ENCODE measurements around the gene CMBL. TPM values are rescaled to one million over a fixed set of nuclear protein-coding genes. Genes with fewer than 3 reads are reported as not detected.
"Not testable (repeated sequence)": the region's sequence is repeated elsewhere in the genome, so short reads cannot be mapped to it uniquely, and the experiment has no call there.

Gene CMBL
- total RNA-seq, 1 donor from 2014 or later, result 50.4 TPM

DNA sequence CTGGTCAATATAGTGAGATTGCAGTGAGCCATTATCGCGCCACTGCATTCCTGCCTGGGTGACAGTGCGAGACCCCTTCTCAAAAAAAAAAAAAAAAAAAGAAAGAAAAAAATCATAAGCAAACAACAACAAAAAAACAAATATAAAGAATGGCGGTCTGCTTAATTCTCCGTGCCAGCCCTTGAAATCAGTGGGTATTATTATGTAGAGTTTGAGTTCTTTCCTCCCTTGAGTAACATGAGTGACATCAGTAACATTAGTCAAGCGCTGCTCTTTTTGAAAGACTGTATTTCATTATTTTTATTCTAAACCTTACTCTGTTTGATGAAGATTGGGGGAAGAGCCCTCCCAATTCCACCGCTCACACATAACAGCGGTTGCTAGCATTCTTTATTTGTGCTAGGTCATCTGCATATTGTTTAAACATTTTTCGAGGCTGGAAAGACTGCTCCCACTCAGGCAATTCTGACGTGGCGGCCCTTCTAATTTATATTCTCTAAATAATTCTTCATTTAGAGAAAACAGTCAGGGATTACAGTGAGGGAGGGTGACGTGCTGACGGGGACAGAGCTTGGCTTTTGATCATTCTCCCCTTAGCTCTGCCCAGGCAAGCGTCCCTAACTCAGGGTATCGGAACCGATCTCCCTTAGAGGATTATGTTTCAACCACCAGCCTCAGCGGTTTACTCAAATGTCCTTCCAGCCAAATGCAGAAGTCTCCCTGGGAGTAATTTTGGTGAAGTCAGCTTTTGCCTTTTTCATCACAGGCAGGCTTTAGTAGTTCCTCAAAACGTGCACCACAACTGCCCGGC lies 44.9 kb upstream of the CMBL start:
- H3K36me3 ChIP-seq, result no peaks in the 10 kb centered on the region
- peaks cover 65% of the 10 kb centered on the region for H3K4me1 ChIP-seq
- peak overlapping the region; percentile 98 for H3K27ac ChIP-seq (replicated peaks)
- no peaks in the 10 kb centered on the region for H3K27me3 ChIP-seq (ENCODE audit: low read depth)
- H3K4me3 ChIP-seq, result peak overlapping the region; percentile 85
- H3K9me3 ChIP-seq (replicated peaks), result no peaks in the 10 kb centered on the region
- TF ChIP-seq, protein P1, sequence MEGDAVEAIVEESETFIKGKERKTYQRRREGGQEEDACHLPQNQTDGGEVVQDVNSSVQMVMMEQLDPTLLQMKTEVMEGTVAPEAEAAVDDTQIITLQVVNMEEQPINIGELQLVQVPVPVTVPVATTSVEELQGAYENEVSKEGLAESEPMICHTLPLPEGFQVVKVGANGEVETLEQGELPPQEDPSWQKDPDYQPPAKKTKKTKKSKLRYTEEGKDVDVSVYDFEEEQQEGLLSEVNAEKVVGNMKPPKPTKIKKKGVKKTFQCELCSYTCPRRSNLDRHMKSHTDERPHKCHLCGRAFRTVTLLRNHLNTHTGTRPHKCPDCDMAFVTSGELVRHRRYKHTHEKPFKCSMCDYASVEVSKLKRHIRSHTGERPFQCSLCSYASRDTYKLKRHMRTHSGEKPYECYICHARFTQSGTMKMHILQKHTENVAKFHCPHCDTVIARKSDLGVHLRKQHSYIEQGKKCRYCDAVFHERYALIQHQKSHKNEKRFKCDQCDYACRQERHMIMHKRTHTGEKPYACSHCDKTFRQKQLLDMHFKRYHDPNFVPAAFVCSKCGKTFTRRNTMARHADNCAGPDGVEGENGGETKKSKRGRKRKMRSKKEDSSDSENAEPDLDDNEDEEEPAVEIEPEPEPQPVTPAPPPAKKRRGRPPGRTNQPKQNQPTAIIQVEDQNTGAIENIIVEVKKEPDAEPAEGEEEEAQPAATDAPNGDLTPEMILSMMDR (IDR thresholded peaks at IDR 0.05; ENCODE audit: borderline replicate concordance), result no peak
- intact Hi-C loops (cut with micrococcal nuclease), result loop anchor here (10.0 kb wide), 1 partner anchor 412 kb away; the partner anchor contains the start of gene DAP
- no peak for DNase-seq

DNA sequence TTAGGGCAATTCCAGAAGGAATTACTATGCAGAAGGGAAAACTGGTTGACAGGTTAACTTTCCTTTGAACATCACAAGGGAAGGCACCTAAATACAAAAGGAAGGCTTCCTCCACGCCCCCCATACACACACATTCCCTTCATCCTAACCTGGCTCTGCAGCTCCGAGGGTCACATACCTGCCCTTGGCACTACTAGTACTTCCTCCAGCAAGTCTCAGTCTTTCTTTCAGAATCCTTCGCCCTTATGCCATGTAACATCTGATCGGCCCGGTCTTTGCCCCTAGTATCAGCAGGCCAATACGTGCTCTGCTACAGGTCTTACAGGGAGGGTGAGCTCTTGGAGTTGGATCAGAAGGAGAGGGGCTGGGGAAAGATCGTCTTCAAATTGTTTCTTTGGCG lies 44.2 kb upstream of the CMBL start:
- TF ChIP-seq, protein P1 (IDR thresholded peaks at IDR 0.05; ENCODE audit: borderline replicate concordance), result no peak
- no peaks in the 10 kb centered on the region for H3K36me3 ChIP-seq
- no peak for DNase-seq
- H3K4me1 ChIP-seq, result peaks cover 58% of the 10 kb centered on the region
- intact Hi-C loops (cut with micrococcal nuclease), result loop anchor here (10.0 kb wide), 1 partner anchor 413 kb away; the partner anchor contains the start of gene DAP
- no peaks in the 10 kb centered on the region for H3K9me3 ChIP-seq (replicated peaks)
- H3K4me3 ChIP-seq, result peak overlapping the region; percentile 85
- peak overlapping the region; percentile 98 for H3K27ac ChIP-seq (replicated peaks)
- no peaks in the 10 kb centered on the region for H3K27me3 ChIP-seq (ENCODE audit: low read depth)

- H3K4me3 ChIP-seq, result peak overlapping the region; percentile 25
- TF ChIP-seq, protein P1 (IDR thresholded peaks at IDR 0.05; ENCODE audit: borderline replicate concordance), result no peak
- no peak for DNase-seq
These were observed 43.6 kb upstream of the CMBL start for GRCh38 chr5:10351199-10351905.

DNA sequence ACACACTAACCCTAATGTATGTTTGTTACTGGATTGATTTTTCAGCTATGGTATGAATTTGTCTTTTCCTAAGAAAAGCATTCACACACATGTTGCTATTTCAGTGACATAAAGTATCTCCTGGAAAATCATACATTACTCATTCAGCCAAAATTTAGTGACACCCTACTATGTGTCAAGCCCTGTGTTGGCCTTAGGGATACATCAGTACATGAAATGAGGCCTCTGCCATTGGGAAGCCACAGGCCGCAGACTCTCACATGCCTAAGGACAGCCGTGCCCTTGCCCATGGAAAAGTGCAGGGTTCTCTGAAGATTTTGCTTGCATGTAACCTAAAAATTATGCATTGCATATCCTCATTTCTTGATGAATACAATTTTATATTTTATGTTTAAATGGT lies 40.6 kb upstream of the CMBL start:
- H3K9me3 ChIP-seq (replicated peaks), result no peaks in the 10 kb centered on the region
- TF ChIP-seq, protein P1 (IDR thresholded peaks at IDR 0.05; ENCODE audit: borderline replicate concordance), result no peak
- peak overlapping the region; percentile 26 for H3K27ac ChIP-seq (replicated peaks)
- peaks cover 28% of the 10 kb centered on the region for H3K4me1 ChIP-seq
- no peak for DNase-seq
- no peaks in the 10 kb centered on the region for H3K36me3 ChIP-seq
- intact Hi-C loops (cut with micrococcal nuclease), result no loop called here
- no peaks in the 10 kb centered on the region for H3K27me3 ChIP-seq (ENCODE audit: low read depth)
- no peak overlapping the region for H3K4me3 ChIP-seq

More at GRCh38 chr5:10351199-10351905, 43.6 kb upstream of the CMBL start:
- H3K27ac ChIP-seq (replicated peaks), result peak overlapping the region; percentile 98
- no peaks in the 10 kb centered on the region for H3K27me3 ChIP-seq (ENCODE audit: low read depth)
- no peaks in the 10 kb centered on the region for H3K9me3 ChIP-seq (replicated peaks)
- H3K4me1 ChIP-seq, result peaks cover 52% of the 10 kb centered on the region
- intact Hi-C loops (cut with micrococcal nuclease), result loop anchor here (10.0 kb wide), 1 partner anchor 413 kb away; the partner anchor contains the start of gene DAP
- no peaks in the 10 kb centered on the region for H3K36me3 ChIP-seq

GRCh38 chr5:10344461-10345106 lies 36.9 kb upstream of the CMBL start:
- intact Hi-C loops (cut with micrococcal nuclease); DNase-seq; H3K27me3 ChIP-seq (ENCODE audit: low read depth); H3K4me3 ChIP-seq; H3K27ac ChIP-seq (replicated peaks); H3K9me3 ChIP-seq (replicated peaks); H3K36me3 ChIP-seq; H3K4me1 ChIP-seq: not testable (repeated sequence)

All from left ventricle myocardium inferior (tissue), 1 donor.